KOPT-K1 (cell line): ENCODE data around the gene ZEB2.

ENCODE experiments used
- H3K27ac ChIP-seq: fragments of 200-600 bp; sonication (generic); 2 replicates; pipeline ENCODE4 v1.5.1; 2016; ENCODE audit warnings: antibody characterized with exemption, mild to moderate bottlenecking, low read depth, low read length; ENCODE audit not compliant: poor library complexity, severe bottlenecking
- H3K36me3 ChIP-seq: fragments of 200-600 bp; sonication (generic); 2 replicates; pipeline ENCODE4 v1.5.1; 2017; ENCODE audit warnings: antibody characterized with exemption, mild to moderate bottlenecking, low read length, moderate library complexity; ENCODE audit not compliant: insufficient read depth
- H3K9me3 ChIP-seq: fragments of 200-600 bp; sonication (generic); 2 replicates; pipeline ENCODE4 v1.5.1; 2017; ENCODE audit warnings: antibody characterized with exemption, low read length, mild to moderate bottlenecking; ENCODE audit not compliant: insufficient read depth, poor library complexity, severe bottlenecking

The ZEB2 gene

GRCh38 chr2:144451443-144451842 is 68.5 kb downstream of the ZEB2 start:
- Histone ChIP-seq H3K27ac (no peak overlapping the region), H3K9me3 (no peaks in the 10 kb centered on the region), H3K36me3 (no peaks in the 10 kb centered on the region)

GRCh38 chr2:144449028-144449406 is 70.9 kb downstream of the ZEB2 start:
- Histone ChIP-seq H3K27ac (no peak overlapping the region), H3K36me3 (no peaks in the 10 kb centered on the region), H3K9me3 (no peaks in the 10 kb centered on the region)

- no peaks in the 10 kb centered on the region for H3K9me3 ChIP-seq
- H3K27ac ChIP-seq: no peak overlapping the region
- H3K36me3 ChIP-seq: no peaks in the 10 kb centered on the region
Measured at GRCh38 chr2:144448389-144449027, 71.4 kb downstream of the ZEB2 start.

- H3K27ac ChIP-seq: no peak overlapping the region
- H3K9me3 ChIP-seq: no peaks in the 10 kb centered on the region
- no peaks in the 10 kb centered on the region for H3K36me3 ChIP-seq
Measured at GRCh38 chr2:144447535-144447934, 72.4 kb downstream of the ZEB2 start.

- no peak overlapping the region for H3K27ac ChIP-seq
- no peaks in the 10 kb centered on the region for H3K36me3 ChIP-seq
- H3K9me3 ChIP-seq: no peaks in the 10 kb centered on the region
Measured at GRCh38 chr2:144446136-144446535, 73.8 kb downstream of the ZEB2 start.

GRCh38 chr2:144445196-144445595 is 74.7 kb downstream of the ZEB2 start:
- Histone ChIP-seq H3K36me3 (no peaks in the 10 kb centered on the region), H3K27ac (no peak overlapping the region), H3K9me3 (no peaks in the 10 kb centered on the region)

- Histone ChIP-seq H3K36me3 (no peaks in the 10 kb centered on the region), H3K9me3 (no peaks in the 10 kb centered on the region), H3K27ac (no peak overlapping the region)
Measured at GRCh38 chr2:144443837-144444817, 75.8 kb downstream of the ZEB2 start.

GRCh38 chr2:144441711-144442141 is 78.2 kb downstream of the ZEB2 start:
- H3K9me3 ChIP-seq: no peaks in the 10 kb centered on the region
- H3K27ac ChIP-seq: no peak overlapping the region
- H3K36me3 ChIP-seq: no peaks in the 10 kb centered on the region

GRCh38 chr2:144439993-144440392 is 79.9 kb downstream of the ZEB2 start:
- Histone ChIP-seq H3K9me3 (no peaks in the 10 kb centered on the region), H3K36me3 (no peaks in the 10 kb centered on the region), H3K27ac (no peak overlapping the region)

GRCh38 chr2:144438801-144439631 is 80.9 kb downstream of the ZEB2 start:
- no peaks in the 10 kb centered on the region for H3K36me3 ChIP-seq
- H3K27ac ChIP-seq: no peak overlapping the region
- no peaks in the 10 kb centered on the region for H3K9me3 ChIP-seq

- H3K27ac ChIP-seq: no peak overlapping the region
- H3K9me3 ChIP-seq: no peaks in the 10 kb centered on the region
- no peaks in the 10 kb centered on the region for H3K36me3 ChIP-seq
Measured at GRCh38 chr2:144437636-144438035, 82.3 kb downstream of the ZEB2 start.

- no peak overlapping the region for H3K27ac ChIP-seq
- H3K36me3 ChIP-seq: no peaks in the 10 kb centered on the region
- no peaks in the 10 kb centered on the region for H3K9me3 ChIP-seq
Measured at GRCh38 chr2:144434425-144435222, 85.3 kb downstream of the ZEB2 start.

GRCh38 chr2:144432921-144433320 is 87.0 kb downstream of the ZEB2 start:
- Histone ChIP-seq H3K9me3 (no peaks in the 10 kb centered on the region), H3K36me3 (no peaks in the 10 kb centered on the region), H3K27ac (no peak overlapping the region)

- no peak overlapping the region for H3K27ac ChIP-seq
- no peaks in the 10 kb centered on the region for H3K36me3 ChIP-seq
- no peaks in the 10 kb centered on the region for H3K9me3 ChIP-seq
Measured at GRCh38 chr2:144431998-144432397, 87.9 kb downstream of the ZEB2 start.
